GM19455 (cell line): Measurements from ENCODE around the gene ARPP21.

Experiments used
- ATAC-seq: cut with Tn5 transposase; IDR thresholded peaks from one replicate; pipeline ENCODE4 v1.9.1; 2021; ENCODE audit not compliant: unreplicated experiment

ARPP21 gene

DNA sequence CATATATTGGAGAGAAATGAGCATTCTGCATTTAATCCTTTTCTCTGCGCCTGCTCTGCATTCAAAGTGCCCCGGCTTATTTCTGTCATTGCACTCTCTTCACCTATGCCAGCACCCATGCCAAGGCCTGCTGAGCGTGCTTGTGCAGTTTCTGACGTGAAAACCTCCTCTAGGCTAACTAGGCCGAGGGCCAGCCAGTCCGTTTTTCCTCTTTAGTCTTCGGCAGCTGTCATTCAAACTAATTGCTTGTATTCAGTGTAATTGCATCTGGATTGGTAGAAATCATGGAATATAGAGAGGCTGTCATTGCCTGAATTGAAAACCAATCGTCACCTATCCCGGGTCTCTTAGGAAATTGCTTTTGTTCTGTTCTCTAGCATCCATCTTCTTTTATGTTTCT, 94.0 kb downstream of the ARPP21 start:
- ATAC-seq, result no peak

DNA sequence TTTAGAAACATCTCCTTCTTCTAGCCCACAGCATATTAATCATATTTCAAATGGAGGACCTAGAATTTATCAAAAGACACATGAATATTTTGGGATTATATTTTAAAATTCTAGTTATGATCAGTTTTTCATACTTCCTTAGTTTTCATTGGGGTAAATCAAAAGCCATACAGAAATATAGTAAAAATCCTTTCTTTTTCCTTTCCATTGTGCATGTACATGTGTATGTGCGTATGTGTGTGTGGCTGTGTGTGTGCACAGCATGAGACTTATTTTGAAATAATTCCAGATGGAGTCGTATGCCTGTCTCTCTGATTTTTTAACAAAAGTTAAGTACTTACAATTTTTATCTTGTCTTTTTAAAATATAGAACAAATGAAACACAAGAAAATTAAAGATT, 94.5 kb downstream of the ARPP21 start:
- no peak for ATAC-seq

DNA sequence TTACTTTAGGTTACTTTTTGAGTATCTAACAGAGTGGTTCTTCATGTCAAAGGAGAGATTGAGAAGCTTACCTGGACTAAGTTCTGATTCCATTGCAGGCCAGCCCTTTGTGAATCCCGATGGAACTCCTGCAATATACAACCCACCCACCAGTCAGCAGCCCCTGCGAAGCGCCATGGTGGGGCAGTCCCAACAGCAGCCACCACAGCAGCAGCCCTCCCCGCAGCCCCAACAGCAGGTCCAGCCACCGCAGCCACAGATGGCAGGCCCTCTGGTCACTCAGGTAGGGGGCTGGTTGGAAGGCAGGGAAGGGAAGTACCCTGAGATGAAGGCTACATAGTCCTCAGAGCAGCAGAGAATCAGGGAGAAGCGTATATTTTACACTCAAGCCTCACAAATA, 97.8 kb downstream of the ARPP21 start:
- ATAC-seq, result no peak

GRCh38 chr3:35737527-35737926, 98.2 kb downstream of the ARPP21 start:
- ATAC-seq, result no peak

GRCh38 chr3:35737934-35738706, 98.8 kb downstream of the ARPP21 start:
- no peak for ATAC-seq

GRCh38 chr3:35739181-35739809, 100.0 kb downstream of the ARPP21 start:
- no peak for ATAC-seq

DNA sequence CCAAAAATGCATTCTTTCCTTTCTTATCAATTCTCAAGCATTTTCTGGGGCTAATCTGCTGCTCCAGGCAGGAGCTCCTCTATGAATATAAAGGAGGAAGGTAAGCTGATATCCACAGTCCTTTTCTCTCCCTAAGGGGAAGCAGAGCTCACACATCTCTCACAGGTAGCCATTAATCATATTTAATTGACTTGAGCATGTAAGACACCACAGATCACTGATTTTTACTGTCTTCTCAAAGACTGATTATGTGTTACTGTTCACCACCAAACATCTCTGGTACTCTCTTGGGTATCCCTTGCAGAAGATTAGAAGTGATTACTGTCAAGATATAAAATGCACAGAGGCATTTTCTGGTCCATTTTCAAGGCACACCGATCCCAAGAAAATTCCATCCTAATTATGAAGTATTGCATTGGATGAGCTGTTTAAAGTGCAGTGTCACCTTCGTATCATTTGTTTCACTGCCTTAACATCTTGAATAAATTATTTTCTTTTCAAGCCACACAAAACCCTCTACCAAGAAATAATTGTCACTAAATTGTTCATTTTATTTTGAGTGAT, 100.7 kb downstream of the ARPP21 start:
- no peak for ATAC-seq

GRCh38 chr3:35743218-35743617, 103.9 kb downstream of the ARPP21 start:
- no peak for ATAC-seq

DNA sequence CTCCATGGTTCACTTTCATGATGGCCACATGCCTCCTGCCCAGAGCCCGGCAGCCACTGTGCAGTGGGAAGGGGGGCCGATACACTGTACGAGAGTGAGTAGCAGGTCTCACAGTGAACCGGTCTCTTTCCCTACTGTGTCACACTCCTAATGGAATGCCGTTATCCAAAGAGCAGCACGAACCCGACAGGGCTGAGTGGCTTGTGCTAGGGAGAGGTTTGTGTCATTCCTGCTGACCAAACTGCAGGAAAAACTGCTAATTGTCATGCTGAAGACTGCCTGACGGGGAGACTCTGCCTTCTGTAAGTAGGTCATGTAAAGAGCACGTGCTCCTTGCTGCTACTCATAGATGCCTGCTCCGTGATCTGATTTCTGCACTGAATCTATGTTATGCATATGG, 105.1 kb downstream of the ARPP21 start:
- ATAC-seq, result no peak

GRCh38 chr3:35745351-35745750, 106.0 kb downstream of the ARPP21 start:
- ATAC-seq, result no peak

GRCh38 chr3:35745802-35746484, 106.6 kb downstream of the ARPP21 start:
- ATAC-seq, result no peak

DNA sequence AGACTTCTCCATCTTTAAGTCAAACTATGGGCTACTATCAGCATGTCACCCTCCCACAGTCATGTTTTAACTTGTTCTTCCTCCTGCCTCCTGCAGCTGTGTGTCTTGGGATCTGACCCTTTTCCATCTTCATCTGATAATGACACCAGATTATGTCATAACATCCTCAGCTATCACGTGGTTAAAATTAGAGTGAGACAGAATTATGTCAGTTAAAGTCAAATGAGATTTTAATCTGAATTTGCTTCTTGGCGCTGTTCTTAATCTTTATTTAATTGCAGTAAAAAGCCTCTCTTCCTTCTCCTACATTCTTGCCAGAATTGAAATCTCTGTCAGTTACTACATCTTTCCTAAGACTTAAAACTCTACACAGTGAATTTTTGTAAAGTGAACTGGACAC, 107.2 kb downstream of the ARPP21 start:
- ATAC-seq, result no peak

- no peak for ATAC-seq
Observed at GRCh38 chr3:35748144-35748543, 108.8 kb downstream of the ARPP21 start.

- no peak for ATAC-seq
Observed at GRCh38 chr3:35751207-35751606, 111.9 kb downstream of the ARPP21 start.

DNA sequence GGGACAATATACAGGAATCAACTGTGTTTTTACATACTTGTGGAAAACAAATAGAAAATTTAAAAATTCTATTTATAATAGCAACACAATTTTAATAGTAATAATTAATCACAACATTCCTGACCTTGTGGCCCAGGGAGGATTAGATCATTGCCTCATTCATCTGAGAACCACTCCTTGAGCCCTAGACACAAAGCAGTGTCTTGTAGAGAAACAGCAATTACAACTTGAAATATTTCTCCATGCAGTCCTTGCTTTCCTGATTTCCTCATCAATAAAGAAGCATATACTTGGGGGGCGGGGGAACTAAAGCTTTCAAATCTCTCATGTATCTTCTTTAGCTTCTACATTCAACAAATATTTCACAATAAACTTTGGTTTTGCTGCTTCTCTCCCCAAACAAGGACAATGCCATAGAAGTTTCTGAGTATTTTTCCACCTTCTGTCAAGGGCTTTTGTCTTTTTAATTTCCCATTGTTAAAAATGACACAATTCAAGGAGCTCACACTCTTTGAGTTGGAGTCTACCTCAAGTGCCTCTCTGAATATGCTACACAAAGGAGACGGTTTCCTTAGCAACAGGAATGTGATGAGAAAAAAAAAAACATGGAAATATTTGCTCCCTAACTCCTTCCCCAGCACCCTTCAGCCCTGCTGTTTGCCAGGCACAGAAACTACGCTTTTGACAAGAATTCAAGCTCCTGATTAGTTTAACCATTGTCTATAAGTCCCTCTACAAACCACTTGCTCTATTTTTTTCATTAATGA, 118.8 kb downstream of the ARPP21 start:
- ATAC-seq, result no peak

DNA sequence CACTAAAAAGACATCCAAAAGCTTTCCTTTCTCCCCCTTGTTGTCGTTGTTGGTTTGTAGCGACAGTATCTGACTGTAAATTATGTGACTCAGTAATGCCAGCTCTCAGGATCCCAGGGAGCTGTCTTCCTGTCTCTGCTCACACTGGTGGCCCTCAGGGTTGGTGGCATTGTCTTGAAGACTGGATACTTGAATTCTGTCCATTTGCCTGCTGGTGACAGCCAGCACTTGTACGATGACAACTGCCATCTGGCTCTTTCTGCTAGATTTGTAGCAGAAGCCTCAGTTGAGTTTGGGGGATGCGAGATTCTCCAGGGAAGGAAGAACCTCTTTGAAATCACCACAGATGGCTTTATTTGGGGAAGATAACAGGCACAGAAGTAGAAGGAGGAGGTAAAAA, 120.8 kb downstream of the ARPP21 start:
- no peak for ATAC-seq

GRCh38 chr3:35761311-35761710, 122.0 kb downstream of the ARPP21 start:
- ATAC-seq, result no peak

- ATAC-seq, result no peak
Observed at GRCh38 chr3:35772381-35773015, 133.2 kb downstream of the ARPP21 start.

DNA sequence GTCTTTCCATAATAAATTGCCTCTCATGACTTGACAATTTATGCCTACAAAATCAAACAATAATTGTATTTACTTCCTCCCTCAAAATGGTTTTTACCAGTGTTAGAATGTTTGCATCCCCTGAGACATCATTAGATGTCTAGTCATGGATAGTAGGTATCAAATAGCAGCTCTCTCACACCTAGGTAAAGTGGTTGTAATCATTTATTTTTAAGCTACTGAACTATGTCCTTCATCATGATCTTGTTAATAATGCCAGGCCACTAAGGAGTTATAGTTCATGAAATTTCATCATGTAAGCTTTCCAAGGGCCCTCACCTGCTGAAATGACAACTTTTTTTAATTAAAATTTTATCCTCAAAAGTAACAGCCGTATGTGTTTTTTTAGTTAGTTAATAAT, 134.1 kb downstream of the ARPP21 start:
- ATAC-seq, result no peak

- no peak for ATAC-seq
Observed at GRCh38 chr3:35776346-35776745, 137.0 kb downstream of the ARPP21 start.

GRCh38 chr3:35777065-35777464, 137.7 kb downstream of the ARPP21 start:
- no peak for ATAC-seq
